GM12892 (cell line): ENCODE results near the gene QRICH1.
A peak's percentile ranks its signal among the peaks of the same experiment; 100 is the strongest.

Experiments
- POLR2A ChIP-seq: IDR thresholded peaks from 2 replicates; pipeline ENCODE4 v1.6.1; 2011; ENCODE audit warnings: low read depth, low read length, control low read depth
- POLR2AphosphoS5 ChIP-seq: IDR thresholded peaks from 2 replicates; pipeline ENCODE4 v1.6.1; 2011; ENCODE audit warnings: low read depth, low read length, control low read depth
- TAF1 ChIP-seq: IDR thresholded peaks from 2 replicates; pipeline ENCODE4 v1.6.1; 2011; ENCODE audit warnings: low read depth, mild to moderate bottlenecking, control low read depth, low read length, borderline replicate concordance

DNA sequence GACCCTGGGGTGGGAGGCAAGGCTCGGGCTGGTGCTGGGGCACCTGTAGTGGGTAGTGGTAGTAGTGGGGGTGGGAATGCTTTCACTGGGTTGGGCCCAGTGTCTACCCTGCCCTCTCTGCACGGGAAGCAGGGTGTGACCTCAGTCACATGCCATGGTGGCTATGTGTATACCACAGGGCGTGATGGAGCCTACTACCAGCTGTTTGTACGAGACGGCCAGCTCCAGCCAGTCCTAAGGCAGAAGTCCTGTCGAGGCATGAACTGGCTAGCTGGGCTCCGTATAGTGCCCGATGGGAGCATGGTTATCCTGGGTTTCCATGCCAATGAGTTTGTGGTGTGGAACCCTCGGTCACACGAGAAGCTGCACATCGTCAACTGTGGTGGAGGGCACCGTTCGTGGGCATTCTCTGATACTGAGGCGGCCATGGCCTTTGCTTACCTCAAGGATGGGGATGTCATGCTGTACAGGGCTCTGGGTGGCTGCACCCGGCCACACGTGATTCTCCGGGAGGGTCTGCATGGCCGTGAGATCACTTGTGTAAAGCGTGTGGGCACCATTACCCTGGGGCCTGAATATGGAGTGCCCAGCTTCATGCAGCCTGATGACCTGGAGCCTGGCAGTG lies 80.6 kb downstream of the QRICH1 start:
- TF ChIP-seq POLR2A: peak; percentile 1; the same call in 1 of the 2 replicates
- peak; percentile 71 for TF ChIP-seq POLR2AphosphoS5
- TF ChIP-seq TAF1: no peak
